ENCODE measurements around the gene CHRNB1.

The CHRNB1 gene

GRCh38 chr17:7444682-7445618, at the start of gene CHRNB1:
Gene CHRNB1, plus strand, starts transcription at chr17:7445061. Its CDS starts 67 bp downstream, at chr17:7445128.
- DNase-seq: no peak

- DNase-seq: no peak
These were observed 48.7 kb upstream of the CHRNB1 start for GRCh38 chr17:7396147-7396546.

DNA sequence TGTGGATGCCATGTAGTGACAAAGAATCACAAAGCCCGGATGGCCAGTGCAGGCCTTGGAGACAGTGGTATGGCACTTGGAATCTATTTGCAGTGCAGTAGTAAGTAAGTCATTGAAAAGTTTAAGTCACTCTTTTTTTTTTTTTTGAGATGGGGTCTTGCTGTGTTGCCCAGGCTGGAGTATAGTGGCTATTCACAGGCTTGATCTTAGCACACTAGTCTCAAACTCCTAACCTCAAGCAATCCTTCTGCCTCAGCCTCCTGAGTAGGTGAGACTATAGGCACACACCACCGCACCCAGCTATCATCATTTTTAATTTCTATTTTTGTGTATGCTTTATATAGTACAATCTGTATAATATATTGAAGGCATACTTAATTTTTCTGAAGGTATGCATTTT, 46.2 kb upstream of the CHRNB1 start:
- no peak for DNase-seq

DNA sequence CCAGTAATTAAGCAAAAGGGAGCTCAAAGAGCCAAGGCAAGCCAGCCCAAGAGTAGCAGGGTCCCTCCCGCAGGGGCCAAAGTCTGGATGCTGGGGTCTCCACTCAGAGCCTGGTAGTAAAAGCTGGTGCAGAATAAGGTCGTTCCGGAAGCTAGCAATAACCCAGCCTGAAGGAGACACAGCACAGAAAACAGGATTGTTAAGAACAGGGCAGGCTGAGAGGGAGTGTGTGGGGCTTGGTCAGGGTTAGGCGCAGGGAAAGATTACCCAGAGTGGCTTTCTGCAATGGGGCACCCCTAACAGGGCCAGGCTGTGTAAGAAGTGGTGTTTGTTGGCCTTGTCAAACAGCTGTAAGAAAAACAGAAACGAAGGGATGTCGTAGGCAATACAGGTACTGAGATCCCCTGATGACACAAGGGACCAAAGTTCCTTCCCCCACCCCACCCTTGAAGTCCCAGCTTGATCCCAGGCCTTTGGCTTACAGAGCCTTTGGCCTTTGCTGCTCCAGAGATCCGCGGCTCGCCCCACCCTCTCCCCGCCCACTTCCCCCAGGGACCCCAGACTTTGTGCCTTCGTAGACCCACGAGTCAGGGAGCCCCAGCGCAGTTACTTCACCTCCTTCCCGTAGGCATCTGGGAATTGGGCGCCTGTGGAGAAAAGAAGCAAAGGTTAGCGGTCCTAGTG, 41.7 kb upstream of the CHRNB1 start:
- peak; percentile 68 for DNase-seq

DNA sequence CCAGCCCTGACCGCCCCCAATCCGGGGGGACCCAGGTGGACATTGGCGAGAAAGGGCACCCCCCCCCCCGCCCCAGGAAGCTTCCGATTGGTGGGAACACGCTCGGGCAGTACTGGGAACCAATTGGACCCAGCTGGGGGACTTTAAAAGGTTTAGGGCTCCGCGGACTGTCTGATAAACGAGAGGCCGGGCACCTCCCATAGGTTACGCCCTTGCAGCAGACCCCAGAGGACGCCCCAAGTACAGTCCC, 41.2 kb upstream of the CHRNB1 start:
- DNase-seq: no peak

DNA sequence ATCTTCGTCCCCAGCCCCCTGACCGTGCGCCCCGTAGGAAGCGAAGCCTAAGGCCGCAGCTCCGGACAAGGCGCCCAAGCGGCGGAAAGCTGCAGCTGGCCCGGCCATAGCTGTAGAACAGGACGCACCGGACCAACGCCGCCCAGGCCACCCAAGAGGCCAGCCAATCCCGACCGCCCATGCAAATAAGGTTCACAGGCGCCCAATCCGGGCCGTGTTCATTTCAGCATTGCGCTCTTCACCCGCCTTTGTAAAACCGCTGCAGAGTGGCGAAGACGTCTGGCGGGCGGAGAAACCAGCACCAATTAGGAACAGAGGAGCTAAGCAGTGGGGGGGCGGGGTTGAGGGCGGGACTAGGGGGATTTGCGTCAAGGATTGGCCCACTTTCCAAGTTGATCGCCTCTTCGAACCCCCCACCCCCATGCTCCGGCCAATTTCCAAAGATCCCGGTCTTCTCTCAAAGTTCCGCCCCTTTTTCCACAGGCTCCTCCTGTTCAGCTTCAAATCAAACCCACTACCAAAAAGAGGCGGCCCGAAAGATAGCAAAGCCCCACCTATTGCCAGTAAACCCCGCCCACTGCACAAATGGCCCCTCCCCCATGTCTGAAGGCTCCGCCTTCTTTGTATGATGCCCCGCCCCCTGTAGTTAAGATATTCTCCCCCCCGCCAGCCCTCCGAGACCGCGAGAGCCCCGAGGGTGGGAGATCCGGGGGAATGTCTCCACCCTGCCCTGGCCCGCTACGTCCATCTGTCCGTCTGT, 40.7 kb upstream of the CHRNB1 start, which contains the start of gene TMEM256:
TSS of gene TMEM256 (minus strand) at position 121 of the 760 bp plus-strand sequence. CDS start at position 108, 13 bp downstream.
- peak; percentile 98 for DNase-seq

DNA sequence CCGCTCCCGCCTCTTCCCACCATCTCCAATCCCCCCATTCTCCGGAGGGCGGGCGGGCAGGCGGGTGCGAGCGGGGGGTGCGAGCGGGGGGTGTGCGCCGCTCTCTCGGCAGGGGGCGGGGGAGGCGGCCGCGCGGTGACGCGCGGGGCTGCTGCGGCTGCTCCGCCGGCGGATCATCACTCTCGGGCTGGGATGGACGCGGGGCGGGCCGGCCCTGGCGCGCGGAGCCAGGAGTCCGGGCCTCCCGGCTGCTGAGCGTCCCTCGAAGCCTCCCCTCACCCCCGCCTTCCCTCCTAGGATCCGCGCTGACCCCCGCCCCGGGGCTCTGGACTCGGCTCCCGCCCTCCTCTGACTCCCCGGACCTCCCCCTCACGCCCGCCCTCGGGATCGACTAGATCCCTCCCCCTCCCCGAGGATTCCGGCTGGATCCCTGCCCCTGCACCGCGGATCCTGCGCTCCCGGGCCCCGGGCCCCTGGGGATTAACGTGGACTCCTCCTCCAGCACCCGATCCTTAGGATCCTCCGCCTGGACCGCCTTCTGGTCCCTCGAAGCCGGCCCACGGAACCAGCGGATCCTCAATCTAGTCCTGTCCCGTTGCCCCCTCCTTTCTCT, 40.0 kb upstream of the CHRNB1 start:
- peak; percentile 90 for DNase-seq

- DNase-seq: no peak
These were observed 39.3 kb upstream of the CHRNB1 start for GRCh38 chr17:7405350-7406234.

DNA sequence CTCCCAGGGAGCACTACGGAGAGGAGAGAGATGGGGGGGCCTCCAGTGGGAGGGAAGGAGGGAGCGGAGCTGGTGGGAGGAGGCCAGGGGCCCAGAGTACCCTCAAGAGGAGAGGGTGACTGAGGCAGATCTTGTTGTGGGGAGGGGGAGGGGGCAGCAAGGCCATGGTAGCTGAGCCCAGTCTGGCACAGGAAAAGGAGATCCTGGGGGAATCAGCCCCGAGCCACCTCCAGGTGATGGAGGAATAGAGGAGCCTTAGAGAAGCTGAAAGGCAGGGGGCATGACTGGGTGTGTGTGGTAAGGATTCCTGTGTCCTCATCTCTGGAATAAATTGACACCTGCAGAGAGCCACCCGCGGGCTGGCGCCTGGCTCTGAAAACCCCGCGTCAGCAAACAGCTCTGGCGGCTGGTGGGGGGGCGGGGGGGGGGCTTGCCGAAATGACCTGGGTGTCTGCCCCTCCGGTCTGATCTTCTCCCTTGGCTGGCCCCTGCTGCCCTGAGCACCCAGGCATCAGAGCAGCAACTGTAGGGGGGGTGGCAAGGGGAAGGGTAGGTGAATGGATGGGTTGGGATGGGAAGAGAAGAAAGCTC, 38.5 kb upstream of the CHRNB1 start:
- DNase-seq: no peak

DNA sequence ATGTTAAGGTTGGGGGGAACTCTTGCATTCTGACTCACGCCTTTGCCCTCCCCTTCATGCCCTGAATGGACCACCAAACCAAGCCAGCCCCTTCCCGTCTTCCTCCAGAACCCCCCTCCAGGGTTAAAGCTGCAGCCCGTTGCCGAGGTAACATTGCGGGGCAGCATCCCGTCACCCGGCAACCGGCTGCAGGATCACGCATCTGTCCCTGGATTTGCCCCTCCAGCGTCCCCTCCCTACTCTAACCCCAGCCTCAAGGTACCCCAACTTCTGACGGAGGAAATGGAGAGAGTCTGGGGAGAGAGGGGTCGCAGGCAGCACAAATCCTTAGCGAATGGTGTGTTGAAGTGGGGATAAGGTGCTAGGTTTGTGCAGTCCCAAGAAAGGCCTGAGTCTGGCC, 37.8 kb upstream of the CHRNB1 start:
- DNase-seq: no peak

- DNase-seq: no peak
These were observed 37.2 kb upstream of the CHRNB1 start, which contains the start of gene NLGN2 for GRCh38 chr17:7407485-7408251. Gene NLGN2, plus strand, starts transcription at chr17:7407845. Its CDS starts 411 bp downstream, at chr17:7408256.

GRCh38 chr17:7408252-7408727, 36.6 kb upstream of the CHRNB1 start:
- DNase-seq: peak; percentile 68

DNA sequence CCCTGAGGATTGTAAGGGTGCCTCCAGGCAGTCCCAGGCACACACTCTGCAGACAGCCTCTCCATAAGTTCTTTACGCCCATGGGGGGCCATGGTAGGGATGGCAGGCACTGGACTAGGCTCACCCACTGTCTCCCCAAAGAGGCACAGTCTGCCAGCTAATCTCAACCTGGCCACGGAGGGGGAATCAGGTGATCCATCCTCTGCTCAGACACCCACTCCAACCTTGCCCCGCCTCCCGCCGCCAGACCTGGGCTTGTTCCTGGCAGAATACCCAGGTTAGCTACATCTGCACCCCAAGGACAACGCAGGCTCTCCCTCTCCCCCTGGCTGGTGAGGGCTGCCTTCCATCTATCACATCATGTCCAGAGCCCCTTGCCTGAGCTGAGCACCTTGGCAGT, 36.0 kb upstream of the CHRNB1 start:
- DNase-seq: no peak

DNA sequence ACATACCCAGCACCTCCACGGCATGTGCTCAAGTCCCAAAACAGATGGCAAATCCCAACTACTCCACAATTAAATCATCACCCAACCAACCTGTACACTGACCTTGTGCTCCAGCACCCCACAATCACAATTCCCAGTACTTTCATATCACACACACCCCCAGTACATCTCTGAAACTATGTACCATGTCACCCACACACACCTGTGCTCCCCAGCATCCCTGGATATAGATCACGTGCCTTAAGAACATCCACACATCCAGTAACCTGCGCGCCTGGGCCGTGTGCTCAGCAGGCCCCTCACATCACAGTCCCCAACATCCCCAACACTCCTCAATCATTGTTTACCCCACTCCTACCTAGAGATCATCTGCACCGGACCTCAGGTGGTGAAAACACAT, 35.1 kb upstream of the CHRNB1 start:
- DNase-seq: no peak

- DNase-seq: no peak
These were observed 34.0 kb upstream of the CHRNB1 start for GRCh38 chr17:7410634-7411426.

DNA sequence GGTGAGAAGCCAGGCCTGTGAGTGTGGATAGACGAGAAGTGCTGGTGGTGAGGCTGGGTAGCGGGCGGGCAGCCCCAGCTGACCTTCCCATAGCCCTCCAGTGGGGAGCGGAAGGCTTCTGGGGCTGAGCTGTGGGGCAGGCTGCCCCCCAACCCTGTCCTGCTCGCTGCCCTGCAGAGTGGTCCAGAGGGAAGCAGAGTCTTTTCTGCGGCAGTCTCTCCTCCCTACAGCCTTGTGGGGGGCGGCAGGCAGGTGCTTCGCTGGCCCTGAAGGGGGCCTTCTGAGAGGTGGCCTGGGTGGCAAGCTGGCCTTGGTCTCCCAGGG, 33.5 kb upstream of the CHRNB1 start:
- no peak for DNase-seq

DNA sequence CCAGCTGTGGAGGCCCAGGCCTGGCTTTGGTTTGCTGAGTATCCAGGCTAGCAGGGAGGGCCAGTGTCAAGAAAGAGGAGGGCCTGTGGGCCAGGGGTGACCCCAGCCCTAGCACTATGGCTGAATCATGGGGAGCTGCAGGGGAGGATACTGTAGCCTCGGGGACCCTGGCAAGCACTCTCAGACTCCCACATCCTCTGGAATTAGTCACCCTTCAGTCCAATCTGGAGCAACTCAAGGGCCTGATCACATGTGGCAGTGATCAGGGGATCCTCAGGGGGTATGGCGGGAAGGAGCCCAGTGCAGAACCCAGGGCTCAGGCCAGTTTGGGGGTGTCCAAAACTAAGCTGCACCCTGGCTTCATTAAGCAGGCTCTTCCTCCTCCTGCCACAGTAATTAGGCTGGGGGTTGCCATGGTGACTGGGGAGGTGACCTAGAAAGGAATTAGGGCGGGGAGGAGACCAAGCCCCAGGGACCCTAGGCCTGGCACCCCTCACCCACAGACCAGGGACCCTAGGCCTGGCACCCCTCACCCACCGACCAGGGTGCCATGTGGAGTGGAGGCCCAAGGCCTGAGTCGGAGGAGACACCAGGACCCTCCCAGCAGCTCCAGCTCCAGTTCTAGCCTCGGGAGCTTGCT, 31.4 kb upstream of the CHRNB1 start:
- no peak for DNase-seq

DNA sequence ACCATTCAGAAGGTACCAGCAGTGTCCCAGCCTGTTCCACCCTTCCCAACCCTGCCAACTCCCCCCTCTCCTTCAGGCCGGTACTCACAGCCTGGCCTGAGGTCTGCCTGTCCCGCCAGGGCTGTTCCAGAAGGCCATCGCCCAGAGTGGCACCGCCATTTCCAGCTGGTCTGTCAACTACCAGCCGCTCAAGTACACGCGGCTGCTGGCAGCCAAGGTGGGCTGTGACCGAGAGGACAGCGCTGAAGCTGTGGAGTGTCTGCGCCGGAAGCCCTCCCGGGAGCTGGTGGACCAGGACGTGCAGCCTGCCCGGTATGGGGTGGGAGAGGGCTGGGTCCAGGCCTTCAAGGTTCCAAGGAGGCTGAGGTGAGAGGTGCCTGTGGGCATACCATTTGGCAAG, 30.0 kb upstream of the CHRNB1 start:
- DNase-seq: no peak

DNA sequence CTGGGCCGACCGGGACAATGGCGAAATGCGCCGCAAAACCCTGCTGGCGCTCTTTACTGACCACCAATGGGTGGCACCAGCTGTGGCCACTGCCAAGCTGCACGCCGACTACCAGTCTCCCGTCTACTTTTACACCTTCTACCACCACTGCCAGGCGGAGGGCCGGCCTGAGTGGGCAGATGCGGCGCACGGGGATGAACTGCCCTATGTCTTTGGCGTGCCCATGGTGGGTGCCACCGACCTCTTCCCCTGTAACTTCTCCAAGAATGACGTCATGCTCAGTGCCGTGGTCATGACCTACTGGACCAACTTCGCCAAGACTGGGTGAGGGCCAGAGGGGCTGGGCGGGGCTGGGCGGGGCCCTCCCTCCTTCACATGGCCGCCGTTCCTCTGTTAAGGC, 29.1 kb upstream of the CHRNB1 start:
- no peak for DNase-seq

Data from activated effector memory CD4-positive, alpha-beta T cell treated with anti-CD3 and anti-CD28 coated beads, Interleukin-2, amount 50 U/mL, for 16 hours (primary cell).